Fibroblast of upper back skin (primary cell): ENCODE data around the gene SUN1.
"Not testable (repeated sequence)": the region's sequence is repeated elsewhere in the genome, so short reads cannot be mapped to it uniquely, and the experiment has no call there.

Experiments
- DNase-seq: peaks from one replicate; pipeline ENCODE4 v3.0.0-alpha.2; 2013

SUN1 gene

GRCh38 chr7:835485-836401 is 3.5 kb downstream of the SUN1 start:
- DNase-seq = no peak

GRCh38 chr7:836429-836828 is 4.2 kb downstream of the SUN1 start:
- DNase-seq = peak; percentile 31

DNA sequence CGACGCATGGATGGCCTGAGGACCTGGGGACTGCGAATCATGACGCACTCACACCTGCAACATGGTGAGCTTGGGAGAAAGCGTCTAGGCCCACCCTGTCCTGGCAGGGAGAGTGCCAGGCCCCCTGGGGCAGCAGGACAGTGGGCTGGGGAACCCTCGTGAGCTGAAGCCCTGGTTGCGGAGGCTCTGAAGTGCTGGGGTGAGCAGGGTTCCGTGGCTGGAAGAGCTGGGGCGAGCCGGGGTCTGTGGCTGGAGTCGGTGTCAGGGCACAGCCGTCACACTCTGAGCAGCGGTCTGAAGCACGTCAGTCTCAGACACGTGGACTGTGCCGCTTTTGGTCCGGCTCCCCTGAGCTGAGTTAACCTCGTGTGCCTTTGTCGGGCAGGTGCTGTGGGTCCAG is 4.7 kb downstream of the SUN1 start:
- no peak for DNase-seq

DNA sequence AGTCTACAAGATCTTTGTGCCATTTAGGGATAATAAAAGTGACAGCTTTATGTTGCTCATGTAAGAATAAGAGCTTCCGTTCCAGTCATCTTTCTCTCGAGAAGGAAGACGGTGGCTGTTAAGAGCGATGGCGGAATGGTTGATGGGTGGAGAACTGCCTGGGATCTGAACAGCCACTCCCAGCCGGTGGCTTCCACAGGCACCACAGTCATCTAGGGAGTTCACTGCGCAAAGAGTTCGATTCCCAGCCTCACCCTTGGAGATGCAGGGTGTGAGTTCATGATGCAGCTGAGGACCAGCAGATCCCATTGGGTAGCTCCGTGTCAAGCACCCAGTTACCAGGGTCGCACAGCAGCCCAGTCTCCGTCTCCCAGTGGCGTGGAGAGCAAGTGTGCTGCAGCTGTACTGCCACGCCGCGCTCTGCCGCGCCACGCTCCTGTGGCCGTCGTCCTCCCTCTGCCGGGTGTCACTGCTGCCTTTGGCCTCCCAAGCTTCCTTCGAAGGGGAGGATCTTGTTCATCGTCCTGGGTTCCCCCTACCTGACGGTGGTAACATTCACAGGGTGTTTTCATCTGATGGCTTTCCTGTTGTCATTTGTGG is 7.8 kb downstream of the SUN1 start:
- no peak for DNase-seq

GRCh38 chr7:841943-842342 is 9.7 kb downstream of the SUN1 start:
- no peak for DNase-seq

GRCh38 chr7:842431-843031 is 10.3 kb downstream of the SUN1 start:
- no peak for DNase-seq

GRCh38 chr7:843230-843629 is 11.0 kb downstream of the SUN1 start:
- DNase-seq = no peak

- no peak for DNase-seq
Measured at GRCh38 chr7:844043-844442, 11.8 kb downstream of the SUN1 start.

- no peak for DNase-seq
Measured at GRCh38 chr7:844514-844913, 12.2 kb downstream of the SUN1 start.

GRCh38 chr7:845091-845490 is 12.8 kb downstream of the SUN1 start:
- DNase-seq = no peak

GRCh38 chr7:845731-846130 is 13.5 kb downstream of the SUN1 start:
- no peak for DNase-seq

DNA sequence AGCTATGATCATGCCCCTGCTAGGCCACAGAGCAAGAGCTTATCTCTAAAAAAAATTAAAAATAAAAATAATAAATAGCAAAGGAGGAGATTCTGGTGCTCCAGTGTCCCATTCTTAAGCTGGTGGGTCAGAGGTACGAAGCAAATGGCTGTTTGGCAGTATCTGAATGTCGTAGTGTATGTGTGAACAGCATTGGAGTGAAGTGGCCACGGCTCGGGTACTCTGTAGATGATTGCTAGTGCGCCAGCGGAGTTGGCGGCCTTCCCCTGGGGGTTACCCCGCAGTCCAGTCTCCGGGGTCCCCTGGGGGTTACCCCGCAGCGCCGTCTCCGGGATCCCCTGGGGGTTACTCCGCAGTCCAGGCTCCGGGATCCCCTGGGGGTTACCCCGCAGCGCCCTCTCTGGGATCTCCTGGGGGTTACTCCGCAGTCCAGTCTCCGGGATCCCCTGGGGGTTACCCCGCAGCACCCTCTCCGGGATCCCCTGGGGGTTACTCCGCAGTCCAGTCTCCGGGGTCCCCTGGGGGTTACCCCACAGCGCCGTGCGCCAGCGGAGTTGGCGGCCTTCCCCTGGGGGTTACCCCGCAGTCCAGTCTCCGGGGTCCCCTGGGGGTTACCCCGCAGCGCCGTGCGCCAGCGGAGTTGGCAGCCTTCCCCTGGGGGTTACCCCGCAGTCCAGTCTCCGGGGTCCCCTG is 14.8 kb downstream of the SUN1 start:
- not testable (repeated sequence) for DNase-seq

- not testable (repeated sequence) for DNase-seq
Measured at GRCh38 chr7:847728-848127, 15.5 kb downstream of the SUN1 start.

- no peak for DNase-seq
Measured at GRCh38 chr7:849145-849544, 16.9 kb downstream of the SUN1 start.

- DNase-seq = no peak
Measured at GRCh38 chr7:849781-850180, 17.5 kb downstream of the SUN1 start.

- no peak for DNase-seq
Measured at GRCh38 chr7:851204-851603, 18.9 kb downstream of the SUN1 start.

DNA sequence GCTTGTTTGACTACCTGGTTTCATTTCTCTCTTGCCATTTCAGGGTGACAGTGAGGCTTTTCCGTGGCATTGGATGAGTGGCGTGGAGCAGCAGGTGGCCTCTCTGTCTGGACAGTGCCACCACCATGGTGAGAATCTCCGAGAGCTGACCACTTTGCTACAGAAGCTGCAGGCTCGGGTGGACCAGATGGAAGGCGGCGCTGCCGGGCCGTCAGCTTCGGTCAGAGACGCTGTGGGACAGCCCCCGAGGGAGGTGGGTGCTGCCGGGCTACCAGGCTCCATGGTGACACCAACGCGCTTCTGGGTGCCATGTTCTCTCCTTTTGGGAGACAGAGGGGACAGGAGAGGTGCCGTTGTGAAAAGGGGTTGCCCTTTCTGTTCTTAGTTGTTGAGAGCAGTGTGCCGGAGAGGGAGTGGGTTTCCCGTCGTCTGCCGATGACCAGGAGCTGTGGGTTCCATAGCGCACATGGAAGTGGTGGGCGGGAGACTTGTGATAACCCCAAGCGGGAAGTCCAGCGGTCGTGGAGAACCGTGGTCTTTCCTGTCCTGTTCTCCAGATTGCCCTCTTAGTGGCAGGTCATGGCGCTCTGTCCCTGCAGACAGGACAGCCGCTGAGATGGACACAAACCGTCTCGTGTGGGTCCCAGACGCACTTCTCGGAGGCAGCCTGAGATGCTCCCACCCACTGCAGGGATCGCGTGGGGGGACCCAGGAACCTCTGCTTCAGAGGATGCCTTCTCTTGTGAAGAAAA is 21.3 kb downstream of the SUN1 start:
- DNase-seq = no peak

- no peak for DNase-seq
Measured at GRCh38 chr7:854118-854775, 22.0 kb downstream of the SUN1 start.

GRCh38 chr7:855686-856369 is 23.6 kb downstream of the SUN1 start:
- DNase-seq = no peak

- DNase-seq = no peak
Measured at GRCh38 chr7:856444-857095, 24.3 kb downstream of the SUN1 start.

- DNase-seq = no peak
Measured at GRCh38 chr7:857661-858060, 25.4 kb downstream of the SUN1 start.
